ENCODE results near the gene FEZF1.
"Not testable (repeated sequence)": the region's sequence is repeated elsewhere in the genome, so short reads cannot be mapped to it uniquely, and the experiment has no call there.

The FEZF1 gene

DNA sequence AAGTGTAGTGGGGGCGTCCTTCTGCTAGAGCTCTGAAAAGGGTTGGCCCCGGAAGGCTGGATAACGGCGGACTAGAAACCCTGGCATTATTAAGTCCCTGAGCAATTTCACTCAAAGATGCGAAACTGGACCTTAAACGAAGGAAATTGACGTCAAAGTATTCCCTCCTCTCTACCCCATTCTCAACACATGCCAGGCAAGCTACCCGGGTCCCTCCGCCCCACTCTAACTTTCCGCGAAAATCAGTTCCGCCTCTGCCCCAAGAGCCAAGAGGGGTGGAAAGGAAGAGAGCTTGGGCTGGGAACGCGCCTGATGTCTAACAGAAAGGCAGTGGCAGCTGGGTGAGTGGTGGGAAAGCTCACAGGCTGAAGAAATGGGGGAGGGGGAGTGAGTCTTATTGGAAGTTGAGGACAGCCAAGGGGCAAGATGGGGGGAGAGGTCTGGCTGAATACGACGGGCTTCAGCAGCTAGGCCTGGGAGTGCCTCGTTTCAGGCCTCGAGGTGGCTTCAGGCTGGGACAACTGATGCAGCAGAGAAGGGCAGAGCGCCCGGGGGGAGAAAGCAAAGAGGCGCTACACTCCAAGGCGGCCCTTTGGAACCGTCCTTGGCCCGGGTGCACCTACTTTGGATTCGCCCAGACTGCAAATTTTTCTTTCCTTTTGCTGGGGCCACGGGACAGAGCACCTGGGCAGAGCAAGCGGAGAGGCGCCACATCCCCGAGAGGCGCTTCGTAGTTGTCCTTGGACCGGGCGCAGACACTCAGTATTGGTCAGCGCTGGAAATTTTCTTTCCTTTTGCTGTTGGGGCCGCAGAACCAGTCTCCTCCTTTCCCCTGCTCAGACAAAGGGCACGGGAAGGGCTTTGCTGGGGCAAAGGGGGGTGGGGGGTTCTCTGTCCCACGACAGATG lies 2.0 kb upstream of the FEZF1 start:
- DNase-seq, result no peak

DNA sequence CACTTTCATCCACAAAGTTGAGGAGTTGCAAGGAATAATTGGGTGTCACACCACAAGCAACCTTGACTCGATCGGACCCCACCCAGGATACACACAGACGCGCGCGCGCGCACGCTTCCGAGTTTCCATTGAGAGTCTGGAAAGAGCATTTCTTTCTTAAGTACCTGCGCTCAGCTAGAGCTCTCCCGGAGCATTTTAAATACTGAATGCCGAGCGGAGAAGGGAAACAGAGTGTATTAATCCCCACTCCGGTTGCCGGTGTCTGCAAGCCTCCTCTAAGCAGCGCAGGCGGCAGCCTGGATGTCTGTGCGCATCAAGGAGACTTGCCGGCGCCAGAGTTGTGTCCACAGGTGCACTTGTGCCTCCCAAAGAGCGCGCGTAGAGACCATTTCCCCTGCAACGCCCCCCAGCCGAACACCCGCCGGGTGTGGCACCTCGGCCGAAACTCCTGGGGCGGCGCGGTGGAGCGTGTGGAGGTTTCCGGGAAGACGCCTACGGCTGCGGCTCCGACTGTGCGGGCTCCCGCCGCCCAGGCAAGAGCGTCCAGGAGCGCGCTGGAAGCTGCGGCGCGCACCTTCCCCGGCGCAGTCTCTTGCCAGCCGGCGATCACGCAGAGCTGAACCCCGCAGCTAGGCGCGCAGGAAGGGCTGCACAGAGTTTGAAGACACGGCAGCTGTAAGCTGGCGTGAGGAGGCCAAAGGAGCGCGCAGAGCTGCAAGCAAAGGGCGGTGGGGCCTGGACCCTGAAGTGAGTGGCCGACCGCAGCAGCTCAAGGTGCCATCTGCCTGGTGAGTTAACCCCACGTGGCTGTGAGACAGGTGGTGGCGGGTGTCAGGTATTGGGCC lies 1.1 kb upstream of the FEZF1 start:
- DNase-seq, result no peak

- DNase-seq, result no peak
Observed at GRCh38 chr7:122304996-122305421, 459 bp upstream of the FEZF1 start.

GRCh38 chr7:122303531-122304318 lies 825 bp downstream of the FEZF1 start:
- no peak for DNase-seq

DNA sequence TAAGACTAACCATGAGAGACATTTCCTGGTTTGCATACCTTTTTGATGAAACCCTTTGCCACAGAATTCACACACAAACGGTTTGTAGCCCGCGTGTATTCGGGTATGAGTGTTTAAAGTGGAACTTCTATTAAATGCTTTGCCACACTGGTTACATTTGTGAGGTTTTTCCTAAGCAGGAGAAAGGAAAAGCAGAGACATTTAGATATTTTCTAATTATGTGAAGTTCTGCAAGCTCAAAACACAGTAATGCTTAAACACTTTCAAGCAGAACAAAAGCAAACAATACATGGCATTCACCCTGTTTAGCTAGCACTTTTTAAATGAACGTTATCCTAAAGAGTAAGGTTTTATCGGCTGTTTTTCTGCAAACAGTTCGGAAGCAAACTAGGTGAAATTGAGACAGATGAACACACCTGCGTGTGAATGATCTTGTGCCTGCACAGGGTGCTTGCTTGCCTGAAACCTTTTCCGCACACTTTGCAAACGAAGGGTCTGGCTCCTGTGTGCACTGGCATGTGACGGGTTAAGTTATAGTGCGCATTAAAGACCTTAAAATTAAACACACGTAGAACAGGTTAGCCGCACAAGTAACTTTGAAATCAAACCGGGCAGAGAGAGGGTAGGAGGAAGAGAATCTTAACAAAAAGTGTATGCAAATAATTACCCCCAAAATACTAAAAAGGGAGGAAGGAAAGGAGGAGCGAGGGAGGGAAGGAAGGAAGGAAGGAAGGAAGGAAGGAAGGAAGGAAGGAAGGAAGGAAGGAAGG lies 1.6 kb downstream of the FEZF1 start:
- DNase-seq, result no peak

- DNase-seq, result no peak
Observed at GRCh38 chr7:122301858-122302760, 2.4 kb downstream of the FEZF1 start.

- DNase-seq, result no peak
Observed at GRCh38 chr7:122300956-122301833, 3.4 kb downstream of the FEZF1 start.

DNA sequence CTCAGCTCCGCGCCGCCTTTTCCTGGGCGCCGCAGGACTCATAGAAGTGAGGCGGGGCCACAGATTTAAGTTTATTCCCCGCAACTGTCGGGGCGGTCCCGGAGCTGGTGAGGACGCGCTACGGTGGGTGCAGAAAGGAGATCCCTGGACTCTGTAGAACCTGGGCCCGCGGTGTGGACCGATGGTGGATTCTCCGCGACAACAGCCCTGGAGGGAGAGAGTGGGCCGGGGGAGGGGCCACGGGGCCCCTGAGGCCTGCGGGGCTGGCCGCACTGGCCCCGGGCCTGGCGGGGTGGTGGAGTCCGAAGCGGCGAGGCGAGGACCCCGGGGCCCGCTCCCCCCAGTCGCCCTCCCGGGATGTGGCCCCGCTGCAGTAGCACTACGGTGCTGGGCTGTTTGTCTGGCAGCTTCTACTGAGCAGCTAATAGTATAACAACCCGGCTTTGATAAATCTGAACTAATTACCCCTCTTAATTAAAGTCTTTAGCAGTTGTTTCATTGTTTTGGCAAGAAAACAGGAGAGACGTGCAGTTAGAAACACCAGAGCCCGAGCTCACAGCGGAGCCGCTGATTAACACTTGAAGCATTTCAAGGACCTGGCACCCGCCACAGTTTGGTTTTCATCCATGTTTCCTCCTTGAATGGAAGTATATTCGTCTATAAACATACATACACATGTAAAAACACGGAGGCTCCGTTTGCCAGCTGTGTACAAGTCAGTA lies 4.2 kb downstream of the FEZF1 start:
- no peak for DNase-seq

GRCh38 chr7:122299624-122300210 lies 4.8 kb downstream of the FEZF1 start:
- no peak for DNase-seq

GRCh38 chr7:122298618-122299017 lies 5.9 kb downstream of the FEZF1 start:
- no peak for DNase-seq

DNA sequence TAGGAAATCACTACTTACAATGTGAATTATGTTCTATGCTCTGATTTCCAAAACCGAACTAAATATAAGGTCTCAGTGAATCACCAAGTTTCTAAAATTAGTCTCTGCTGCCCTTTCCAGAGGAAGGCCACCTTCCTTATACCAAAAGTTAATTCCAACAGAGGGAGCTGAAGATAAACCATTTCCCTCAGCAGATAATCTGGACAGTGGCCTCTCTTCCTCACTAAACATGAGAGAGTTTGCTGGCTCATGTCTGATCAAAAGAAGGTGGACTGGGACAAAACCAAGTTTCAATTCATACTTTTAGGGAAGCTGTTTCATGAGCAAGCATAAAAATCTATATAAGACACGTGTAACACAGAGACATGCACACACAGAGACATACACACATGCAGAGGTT lies 6.4 kb downstream of the FEZF1 start:
- DNase-seq, result no peak

DNA sequence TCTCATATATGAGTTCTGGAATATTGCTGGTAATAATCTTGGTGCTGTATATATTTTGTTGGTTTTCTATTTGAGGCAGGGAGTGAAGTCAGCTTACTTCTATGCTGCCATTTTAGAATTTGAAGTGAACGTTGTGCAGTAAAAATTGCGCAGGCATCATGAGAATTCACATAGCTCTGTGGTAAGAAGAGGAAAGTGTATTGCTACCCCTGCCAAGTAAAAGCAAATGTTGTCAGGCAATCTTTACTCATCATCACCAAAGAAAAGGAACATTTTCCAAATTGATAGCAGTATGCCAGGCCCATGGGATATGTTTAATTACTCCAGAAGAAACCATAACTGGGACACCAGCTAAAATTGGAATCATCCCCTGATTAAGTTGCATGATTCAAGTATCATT lies 13.4 kb downstream of the FEZF1 start:
- DNase-seq, result no peak

DNA sequence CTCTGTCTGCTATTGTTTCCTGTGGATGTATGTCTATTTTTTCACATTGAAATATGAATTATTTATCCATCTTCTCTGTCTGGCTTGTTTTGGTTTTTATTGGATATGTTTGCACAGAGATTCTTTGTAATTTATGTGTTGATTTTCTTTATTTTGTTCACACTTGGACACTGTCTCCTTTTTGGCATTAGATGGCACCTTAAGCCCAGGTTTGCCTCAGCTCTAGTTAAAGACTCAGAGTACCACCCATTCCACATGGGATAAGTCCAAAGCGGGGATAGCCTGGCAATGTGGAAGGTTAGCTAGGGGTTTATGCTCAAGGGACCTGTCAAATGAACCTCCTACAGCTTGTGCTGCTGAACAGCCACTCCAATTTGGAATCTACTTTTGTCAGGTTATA lies 14.1 kb downstream of the FEZF1 start:
- no peak for DNase-seq

DNA sequence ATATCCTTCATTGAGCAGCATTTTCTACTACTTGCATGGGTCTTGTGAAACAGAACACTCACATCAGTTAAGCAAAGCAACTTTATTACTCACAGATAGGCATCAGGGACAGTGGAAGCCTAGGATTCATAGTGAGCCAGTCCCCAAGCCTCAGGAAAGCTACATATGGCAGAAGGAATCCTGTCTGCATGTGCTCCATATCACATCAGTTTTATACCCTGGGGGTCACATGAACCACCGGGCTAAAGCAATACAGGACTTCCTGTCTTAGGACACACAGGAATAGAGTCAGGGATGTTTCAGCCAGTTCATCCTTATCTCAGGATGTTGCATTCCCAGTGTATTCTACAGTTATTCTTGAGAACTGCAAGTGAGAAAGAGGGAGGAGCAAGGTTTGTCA lies 15.1 kb downstream of the FEZF1 start:
- DNase-seq, result no peak

DNA sequence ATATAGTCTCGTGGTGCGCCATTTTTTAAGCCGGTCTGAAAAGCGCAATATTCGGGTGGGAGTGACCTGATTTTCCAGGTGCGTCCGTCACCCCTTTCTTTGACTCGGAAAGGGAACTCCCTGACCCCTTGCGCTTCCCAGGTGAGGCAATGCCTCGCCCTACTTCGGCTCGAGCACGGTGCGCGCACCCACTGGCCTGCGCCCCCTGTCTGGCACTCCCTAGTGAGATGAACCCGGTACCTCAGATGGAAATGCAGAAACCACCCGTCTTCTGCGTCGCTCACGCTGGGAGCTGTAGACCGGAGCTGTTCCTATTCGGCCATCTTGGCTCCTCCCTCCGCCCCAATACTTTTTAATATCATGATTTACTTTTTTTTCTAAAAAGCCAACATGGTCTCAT lies 19.9 kb downstream of the FEZF1 start:
- DNase-seq, result not testable (repeated sequence)

DNA sequence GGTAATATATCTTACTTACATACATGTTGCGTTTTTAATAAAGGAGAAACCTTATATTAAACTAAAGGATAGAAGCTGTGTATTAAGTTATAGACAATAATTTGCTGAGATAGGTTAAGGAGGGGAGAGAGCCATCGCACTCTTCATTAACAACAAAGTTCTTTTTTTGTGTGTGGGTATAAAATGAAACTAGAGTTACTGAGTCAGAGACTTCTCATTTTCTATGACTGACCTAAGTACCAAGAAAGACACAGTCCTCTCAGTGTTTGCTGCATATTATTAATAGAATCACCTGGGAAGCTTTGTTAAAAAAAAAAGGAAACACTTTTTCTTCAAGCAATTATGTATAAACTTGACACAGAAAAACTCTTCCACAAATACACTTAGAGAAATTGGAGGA lies 31.4 kb downstream of the FEZF1 start:
- DNase-seq, result no peak

DNA sequence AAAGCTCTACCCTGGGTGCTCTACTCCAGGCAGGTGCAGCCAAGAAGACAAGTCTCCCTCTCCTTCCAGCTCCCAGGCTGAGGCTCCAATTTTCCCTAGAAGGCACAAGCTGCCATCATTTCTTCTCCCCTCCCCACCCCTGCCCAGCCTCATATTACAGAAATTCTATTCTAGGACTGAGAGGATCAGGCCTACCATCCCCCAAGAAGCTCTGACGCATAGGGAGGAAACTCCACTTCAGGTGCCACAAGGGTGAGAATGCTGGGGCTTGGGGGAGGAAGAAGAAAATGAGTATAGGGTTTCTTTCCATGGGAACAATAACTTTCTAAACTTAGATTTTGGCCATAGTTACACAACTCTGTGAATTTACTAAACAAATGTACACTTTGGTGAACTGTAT lies 35.3 kb downstream of the FEZF1 start:
- DNase-seq, result no peak

DNA sequence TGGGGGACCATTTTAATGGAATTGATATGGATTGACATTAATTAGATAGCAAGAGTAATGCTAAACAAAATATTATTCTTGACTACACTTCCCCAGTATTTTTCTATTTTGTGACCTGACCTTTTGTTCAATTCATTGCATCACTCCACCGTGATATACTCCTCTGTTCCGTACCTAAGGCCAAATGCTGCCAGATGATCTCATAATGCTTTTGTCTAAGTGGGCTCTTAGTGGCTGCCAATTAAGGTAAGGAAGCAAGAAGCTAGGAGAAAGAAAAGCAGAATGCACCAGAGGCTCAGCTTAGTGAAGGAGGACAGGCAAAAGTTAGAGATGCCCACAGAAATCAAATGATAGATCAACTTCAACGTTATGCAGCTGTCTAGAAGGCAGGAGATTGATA lies 36.4 kb downstream of the FEZF1 start:
- DNase-seq, result no peak

DNA sequence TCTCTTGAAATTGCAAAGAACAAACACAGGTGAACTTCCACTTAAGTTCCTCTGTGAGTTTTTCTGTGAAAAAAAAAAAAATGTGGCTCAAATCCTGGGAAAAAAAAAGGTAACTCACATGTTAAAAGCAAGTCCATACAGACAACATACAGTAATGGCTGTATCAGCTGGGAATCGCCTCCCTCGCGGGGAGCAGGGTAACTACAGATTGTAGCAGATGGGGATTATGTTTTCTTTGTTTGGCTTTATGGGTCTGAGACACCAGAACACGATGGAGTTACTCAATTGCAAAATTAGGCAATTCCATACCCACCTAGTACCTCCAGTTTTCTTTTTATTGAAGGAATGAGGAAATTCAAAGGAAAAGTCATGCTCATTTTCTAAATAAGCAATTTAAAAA lies 42.3 kb downstream of the FEZF1 start:
- no peak for DNase-seq
